PC-9 (cell line): ENCODE data around the gene EDNRB. TPM values are rescaled to one million over a fixed set of nuclear protein-coding genes. Genes with fewer than 3 reads are reported as not detected.

Source experiments
- BruUV-seq: library from RNA; stranded (reverse); fragments of 400-500 nt; replicated peaks from 2 replicates; lab custom pipeline; 2021; lab: Mats Ljungman, UMichigan
- CTCF ChIA-PET: fragments of 300-600 bp; sonication (Branson Sonifier 250); formaldehyde crosslinking; loops from one replicate; lab custom pipeline; 2022; ENCODE audit warnings: antibody characterized with exemption; lab: Charles Lee
- POLR2A ChIA-PET: fragments of 300-600 bp; sonication (Branson Sonifier 250); formaldehyde crosslinking; loops from one replicate; lab custom pipeline; 2022; ENCODE audit warnings: antibody characterized with exemption; ENCODE audit not compliant: unreplicated experiment; lab: Charles Lee
- DNase-seq, 2 experiments: peaks; one replicate each; pipeline versions ENCODE4 v3.0.0 to v3.0.0-alpha.2; 2015 to 2022; ENCODE audit warnings: mixed read lengths in 1 of 2
- H2AFZ ChIP-seq: fragments of 200-600 bp; sonication (generic); 2 replicates; pipeline ENCODE4 v1.8.1; 2017; ENCODE audit warnings: antibody characterized with exemption
- H3F3A ChIP-seq: fragments of 200-600 bp; sonication (generic); 2 replicates; pipeline ENCODE4 v1.8.1; 2017; ENCODE audit warnings: antibody characterized with exemption, mild to moderate bottlenecking, low read depth; ENCODE audit not compliant: insufficient read depth
- H3K27ac ChIP-seq: fragments of 200-600 bp; sonication (generic); 2 replicates; pipeline ENCODE4 v1.6.1; 2016; ENCODE audit warnings: mixed run types
- H3K27me3 ChIP-seq: fragments of 200-600 bp; sonication (generic); 2 replicates; pipeline ENCODE4 v1.6.1; 2016; ENCODE audit warnings: low read depth, mixed run types; ENCODE audit not compliant: insufficient read depth
- H3K36me3 ChIP-seq: fragments of 200-600 bp; sonication (generic); 2 replicates; pipeline ENCODE4 v1.6.1; 2016; ENCODE audit warnings: low read depth, mixed run types
- H3K4me1 ChIP-seq: fragments of 200-600 bp; sonication (generic); replicated peaks from 2 replicates; pipeline ENCODE4 v1.6.1; 2016; ENCODE audit warnings: mixed run types; ENCODE audit not compliant: insufficient read depth
- H3K4me2 ChIP-seq: fragments of 200-600 bp; sonication (generic); 2 replicates; pipeline ENCODE4 v1.6.1; 2017; ENCODE audit warnings: mixed run types
- H3K4me3 ChIP-seq: fragments of 200-600 bp; sonication (generic); 2 replicates; pipeline ENCODE4 v1.6.1; 2016; ENCODE audit warnings: mixed run types
- H3K79me2 ChIP-seq: fragments of 200-600 bp; sonication (generic); 2 replicates; pipeline ENCODE4 v1.6.1; 2017; ENCODE audit warnings: low read depth, mixed run types
- H3K9me2 ChIP-seq: fragments of 200-600 bp; sonication (generic); 2 replicates; pipeline ENCODE4 v1.8.1; 2017; ENCODE audit warnings: mild to moderate bottlenecking; ENCODE audit not compliant: insufficient read depth
- H3K9me3 ChIP-seq: fragments of 200-600 bp; sonication (generic); 2 replicates; pipeline ENCODE4 v1.8.1; 2016; ENCODE audit warnings: low read depth; ENCODE audit not compliant: insufficient read depth
- H4K20me1 ChIP-seq: fragments of 200-600 bp; sonication (generic); 2 replicates; pipeline ENCODE4 v1.8.1; 2017; ENCODE audit not compliant: insufficient read depth
- EZH2 ChIP-seq: fragments of 200-600 bp; sonication (generic); IDR thresholded peaks from 2 replicates; pipeline ENCODE4 v1.8.0; 2017; ENCODE audit warnings: antibody characterized with exemption, low read depth
- intact Hi-C: fragments of 100-400 bp; cut with micrococcal nuclease; formaldehyde crosslinking; loops from one replicate; pipeline ENCODE4 v1.10.0; 2022; ENCODE audit not compliant: unreplicated experiment
- total RNA-seq: library from RNA; stranded (reverse); gene quantifications from 2 replicates; pipeline ENCODE4 v1.2.3, GENCODE V29; 2021
- TF ChIP-seq, protein P1 (sequence below): fragments of 200-600 bp; sonication (generic); conservative IDR thresholded peaks from 2 replicates; pipeline ENCODE4 v1.6.1; 2017; ENCODE audit warnings: mixed run types, antibody characterized with exemption, mild to moderate bottlenecking, moderate library complexity

Gene EDNRB
- total RNA-seq, 1 experiment from 2014 or later = not detected

GRCh38 chr13:77928909-77929308, 10.3 kb upstream of the EDNRB start:
- no peak overlapping the region for H3K27ac ChIP-seq
- CTCF ChIA-PET = no interaction called here
- no peaks in the 10 kb centered on the region for H3K4me1 ChIP-seq
- no peaks in the 10 kb centered on the region for H3K36me3 ChIP-seq
- POLR2A ChIA-PET = no interaction called here
- no peaks in the 10 kb centered on the region for H3F3A ChIP-seq
- intact Hi-C loops = no loop called here
- no peaks in the 10 kb centered on the region for H3K9me2 ChIP-seq
- 0 out of 2 replicates have a peak, but pooled peaks cover 5% of the 10 kb centered on the region for H3K9me3 ChIP-seq
- no peak overlapping the region for H3K4me3 ChIP-seq
- no peak overlapping the region for H3K4me2 ChIP-seq
- no peak for TF ChIP-seq EZH2
- TF ChIP-seq, protein P1, sequence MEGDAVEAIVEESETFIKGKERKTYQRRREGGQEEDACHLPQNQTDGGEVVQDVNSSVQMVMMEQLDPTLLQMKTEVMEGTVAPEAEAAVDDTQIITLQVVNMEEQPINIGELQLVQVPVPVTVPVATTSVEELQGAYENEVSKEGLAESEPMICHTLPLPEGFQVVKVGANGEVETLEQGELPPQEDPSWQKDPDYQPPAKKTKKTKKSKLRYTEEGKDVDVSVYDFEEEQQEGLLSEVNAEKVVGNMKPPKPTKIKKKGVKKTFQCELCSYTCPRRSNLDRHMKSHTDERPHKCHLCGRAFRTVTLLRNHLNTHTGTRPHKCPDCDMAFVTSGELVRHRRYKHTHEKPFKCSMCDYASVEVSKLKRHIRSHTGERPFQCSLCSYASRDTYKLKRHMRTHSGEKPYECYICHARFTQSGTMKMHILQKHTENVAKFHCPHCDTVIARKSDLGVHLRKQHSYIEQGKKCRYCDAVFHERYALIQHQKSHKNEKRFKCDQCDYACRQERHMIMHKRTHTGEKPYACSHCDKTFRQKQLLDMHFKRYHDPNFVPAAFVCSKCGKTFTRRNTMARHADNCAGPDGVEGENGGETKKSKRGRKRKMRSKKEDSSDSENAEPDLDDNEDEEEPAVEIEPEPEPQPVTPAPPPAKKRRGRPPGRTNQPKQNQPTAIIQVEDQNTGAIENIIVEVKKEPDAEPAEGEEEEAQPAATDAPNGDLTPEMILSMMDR = no peak
- no peak overlapping the region for H2AFZ ChIP-seq
- no peaks in the 10 kb centered on the region for H3K79me2 ChIP-seq
- DNase-seq = no peak
- no TSS peak for BruUV-seq
- no peaks in the 10 kb centered on the region for H3K27me3 ChIP-seq
- H4K20me1 ChIP-seq = no peaks in the 10 kb centered on the region

- Histone ChIP-seq H3K9me3 (0 out of 2 replicates have a peak, but pooled peaks cover 5% of the 10 kb centered on the region), H4K20me1 (no peaks in the 10 kb centered on the region), H3K27ac (no peak overlapping the region), H3K79me2 (no peaks in the 10 kb centered on the region), H3K4me2 (no peak overlapping the region), H3K4me3 (no peak overlapping the region), H3K9me2 (no peaks in the 10 kb centered on the region), H3K36me3 (no peaks in the 10 kb centered on the region), H3K27me3 (no peaks in the 10 kb centered on the region), H2AFZ (no peak overlapping the region), H3F3A (no peaks in the 10 kb centered on the region), H3K4me1 (no peaks in the 10 kb centered on the region)
- intact Hi-C loops = no loop called here
- no TSS peak for BruUV-seq
- DNase-seq = no peak
- ChIA-PET CTCF (no interaction called here), POLR2A (no interaction called here)
- no peak for TF ChIP-seq EZH2
- TF ChIP-seq, protein P1 = no peak
These were observed 7.0 kb upstream of the EDNRB start for GRCh38 chr13:77925616-77926015.

- H3K79me2 ChIP-seq = no peaks in the 10 kb centered on the region
- no TSS peak for BruUV-seq
These were observed 1.3 kb upstream of the EDNRB start for GRCh38 chr13:77919921-77920294.

More at GRCh38 chr13:77919921-77920294, 1.3 kb upstream of the EDNRB start:
- Histone ChIP-seq H4K20me1 (no peaks in the 10 kb centered on the region), H3K9me2 (no peaks in the 10 kb centered on the region), H3K36me3 (no peaks in the 10 kb centered on the region), H3K9me3 (no peaks in the 10 kb centered on the region), H3F3A (no peaks in the 10 kb centered on the region), H2AFZ (no peak overlapping the region), H3K4me3 (no peak overlapping the region), H3K27ac (no peak overlapping the region), H3K4me1 (no peaks in the 10 kb centered on the region), H3K4me2 (no peak overlapping the region), H3K27me3 (no peaks in the 10 kb centered on the region)
- CTCF ChIA-PET = no interaction called here
- intact Hi-C loops = no loop called here
- POLR2A ChIA-PET = no interaction called here
- no peak for TF ChIP-seq EZH2
- TF ChIP-seq, protein P1 = no peak
- DNase-seq = no peak
